K562 (cell line): ENCODE data around the gene CATSPER4. TPM values are rescaled to one million over a fixed set of nuclear protein-coding genes. Genes with fewer than 3 reads are reported as not detected.

Source experiments
- ATAC-seq: fragments of 200-7000 bp; cut with Tn5 transposase; 3 replicates; pipeline ENCODE4 v1.9.1; 2020; ENCODE audit warnings: moderate library complexity
- BruUV-seq: library from RNA; stranded (reverse); fragments of 400-500 nt; replicated peaks from 2 replicates; lab custom pipeline; 2021; lab: Mats Ljungman, UMichigan
- CTCF ChIA-PET: fragments of 300-600 bp; formaldehyde crosslinking; extraction: SDS; loops from one replicate; lab custom pipeline; 2021; ENCODE audit warnings: low intra/inter-chr PET ratio; lab: Yijun Ruan, JAX
- POLR2A ChIA-PET: fragments of 300-600, 350-650 bp; sonication (Branson Sonifier 250); formaldehyde crosslinking; extraction: SDS; loops from one replicate; lab custom pipeline; 2021; ENCODE audit warnings: antibody characterized with exemption, inconsistent platforms; lab: Yijun Ruan, JAX
- DNase-seq, 4 experiments: peaks; one replicate each; pipeline versions ENCODE4 v3.0.0 to v3.0.0-alpha.2; 2011 to 2018; ENCODE audit warnings: low spot score in 3 of 4, mixed read lengths in 3 of 4; ENCODE audit errors: extremely low read depth in 1 of 4
- FAIRE-seq: peaks from 2 replicates; lab custom pipeline; 2011; peaks lifted over from hg19 to GRCh38; lab: Jason Lieb, UNC
- H2AFZ ChIP-seq: 2 replicates; pipeline ENCODE4 v1.6.0; 2011; ENCODE audit warnings: low read depth, low read length, control low read depth, inconsistent platforms
- H3K27ac ChIP-seq: fragments of 200-600 bp; 3 replicates; pipeline ENCODE4 v1.8.0; 2011; ENCODE audit warnings: low read depth, mild to moderate bottlenecking, control low read depth, inconsistent platforms, low read length, moderate library complexity, mixed read lengths; ENCODE audit errors: extremely low read depth
- H3K27me3 ChIP-seq, 2 experiments: fragments of 300-600 bp in 1 of 2; 2 replicates in 1 of 2; 3 replicates in 1 of 2; pipeline versions ENCODE4 v1.6.0 to v1.8.0; 2011; ENCODE audit warnings: inconsistent platforms in 2 of 2, low read length in 2 of 2, mild to moderate bottlenecking in 1 of 2, mixed read lengths in 1 of 2, moderate library complexity in 1 of 2; ENCODE audit not compliant: control insufficient read depth in 2 of 2, insufficient read depth in 2 of 2
- H3K36me3 ChIP-seq: fragments of 300-600 bp; 3 replicates; pipeline ENCODE4 v1.8.0; 2011; ENCODE audit warnings: mild to moderate bottlenecking, low read length, inconsistent platforms; ENCODE audit not compliant: control insufficient read depth, insufficient read depth
- H3K4me1 ChIP-seq, 2 experiments: fragments of 200-600 bp in 1 of 2; replicated peaks in 1 of 2; 2 replicates in 1 of 2; 3 replicates in 1 of 2; pipeline versions ENCODE4 v1.5.1 to v1.8.0; 2011; ENCODE audit warnings: inconsistent platforms in 2 of 2, low read length in 2 of 2, mild to moderate bottlenecking in 1 of 2, mixed read lengths in 1 of 2, moderate library complexity in 1 of 2; ENCODE audit not compliant: control insufficient read depth in 2 of 2, insufficient read depth in 2 of 2
- H3K4me2 ChIP-seq: 2 replicates; pipeline ENCODE4 v1.6.1; 2011; ENCODE audit warnings: low read length, control low read depth, inconsistent platforms, mixed read lengths; ENCODE audit not compliant: insufficient read depth
- H3K4me3 ChIP-seq: fragments of 200-600 bp; sonication (generic), shearing (Covaris generic); 2 replicates; pipeline ENCODE4 v1.5.1; 2016; ENCODE audit warnings: control low read depth, inconsistent platforms
- H3K79me2 ChIP-seq: fragments of 200-600 bp; 3 replicates; pipeline ENCODE4 v1.8.0; 2011; ENCODE audit warnings: low read length, inconsistent platforms; ENCODE audit not compliant: control insufficient read depth, insufficient read depth
- H3K9ac ChIP-seq, 2 experiments: 2 replicates each; pipeline versions ENCODE4 v1.6.0 to v1.6.1; 2011; ENCODE audit warnings: low read depth in 2 of 2, low read length in 2 of 2, control low read depth in 1 of 2, inconsistent platforms in 1 of 2, mild to moderate bottlenecking in 1 of 2, mixed read lengths in 1 of 2; ENCODE audit not compliant: insufficient read depth in 1 of 2
- H3K9me1 ChIP-seq: one replicate; pipeline ENCODE4 v1.6.0; 2011; ENCODE audit warnings: inconsistent platforms, mild to moderate bottlenecking, low read length, moderate library complexity; ENCODE audit not compliant: control insufficient read depth, insufficient read depth
- H3K9me3 ChIP-seq: replicated peaks from 2 replicates; pipeline ENCODE4 v1.5.1; 2011; ENCODE audit warnings: low read depth, low read length, inconsistent platforms; ENCODE audit not compliant: control insufficient read depth, insufficient read depth
- H4K20me1 ChIP-seq: replicated peaks from 2 replicates; pipeline ENCODE4 v1.6.1; 2011; ENCODE audit warnings: low read length, inconsistent platforms, mixed read lengths; ENCODE audit not compliant: control insufficient read depth, insufficient read depth
- BHLHE40 ChIP-seq: IDR thresholded peaks from 2 replicates; pipeline ENCODE4 v1.6.1; 2011; ENCODE audit warnings: low read length, improper control_type of control experiment
- CHD1 ChIP-seq: fragments of 200-600 bp; sonication (generic); IDR thresholded peaks from one replicate; pipeline ENCODE4 v1.6.1; 2012; ENCODE audit warnings: mild to moderate bottlenecking, moderate library complexity, low read length, inconsistent platforms
- DPF2 ChIP-seq: fragments of 450-650 bp; IDR thresholded peaks from 2 replicates; pipeline ENCODE4 v1.6.1; 2016
- ESRRA ChIP-seq: fragments of 450-650 bp; IDR thresholded peaks from 2 replicates; pipeline ENCODE4 v1.6.1; 2014; ENCODE audit warnings: low read depth, mild to moderate bottlenecking, moderate library complexity, borderline replicate concordance
- HNRNPK ChIP-seq: fragments of 200-400 bp; formaldehyde crosslinking; IDR thresholded peaks from one replicate; pipeline ENCODE4 v1.6.1; 2018; ENCODE audit warnings: mild to moderate bottlenecking, low read depth, low read length; ENCODE audit not compliant: poor library complexity, severe bottlenecking
- IFI16 ChIP-seq: fragments of 250-450 bp; sonication (Bioruptor Pico); IDR thresholded peaks from 2 replicates; pipeline ENCODE4 v2.1.2; 2022; ENCODE audit warnings: mild to moderate bottlenecking, inconsistent platforms
- PHB2 ChIP-seq: fragments of 450-650 bp; IDR thresholded peaks from 2 replicates; pipeline ENCODE4 v1.6.1; 2017; ENCODE audit warnings: low read depth
- POLR3G ChIP-seq: IDR thresholded peaks from 2 replicates; pipeline ENCODE4 v1.6.1; 2011; ENCODE audit not compliant: insufficient read length, insufficient replicate concordance; ENCODE audit errors: extremely low read depth
- SMAD3 ChIP-seq: fragments of 450-650 bp; formaldehyde crosslinking; conservative IDR thresholded peaks from 2 replicates; pipeline ENCODE4 v1.4.0; 2020; ENCODE audit warnings: mild to moderate bottlenecking
- SREBF1 ChIP-seq: fragments of 150-350 bp; IDR thresholded peaks from 2 replicates; pipeline ENCODE4 v1.6.1; 2014; ENCODE audit warnings: antibody characterized with exemption, low read depth, low read length, borderline replicate concordance
- TBL1XR1 ChIP-seq, 2 experiments: IDR thresholded peaks; 2 replicates each; pipeline ENCODE4 v1.6.1; 2012; ENCODE audit warnings: improper control_type of control experiment in 2 of 2, low read length in 2 of 2, mild to moderate bottlenecking in 1 of 2
- WGBS: fragments of 100-300 bp; shearing (Covaris generic); methylation state at CpG from one replicate; pipeline ENCODE4 v1.1.6; 2016; ENCODE audit warnings: low coverage, mixed read lengths; ENCODE audit not compliant: insufficient coverage; ENCODE audit errors: missing lambda C conversion rate; 5-methylcytosine and 5-hydroxymethylcytosine counted together
- in situ Hi-C: fragments of 300-500 bp; cut with MboI; formaldehyde crosslinking; loops from 4 replicates; pipeline ENCODE4 v1.15.0; 2018; ENCODE audit warnings: inconsistent platforms, mixed read lengths
- intact Hi-C: fragments of 100-400 bp; cut with micrococcal nuclease; formaldehyde crosslinking; loops from 2 replicates; pipeline ENCODE4 v1.14.2; 2022
- polyA plus RNA-seq, 8 experiments: library from polyadenylated mRNA; depleted of rRNA in 4 of 8; stranded (reverse) in 5 of 8; unstranded in 3 of 8; fragments of >200 nt; fragmentation: Nextera tagmentation in 2 of 8; fragmentation: Illumina TruSeq in 1 of 8; extraction: Ambion mirVana in 2 of 8; extraction: Trizol in 1 of 8; gene quantifications; 2 replicates each; pipeline versions ENCODE4 v1.2.1 to v1.2.3, GENCODE V29; 2011 to 2014; ENCODE audit warnings: inconsistent platforms in 1 of 8, missing spikeins in 1 of 8
- total RNA-seq, 7 experiments: library from RNA; depleted of rRNA in 6 of 7; stranded (reverse); fragments of >200 nt in 6 of 7; fragmentation: Illumina TruSeq in 2 of 7; extraction: Trizol in 2 of 7; gene quantifications; 2 replicates each; pipeline versions ENCODE4 v1.2.1 to v1.2.3, GENCODE V29; 2011 to 2021; ENCODE audit warnings: low replicate concordance in 1 of 7
- TF ChIP-seq, protein P1 (sequence below), 3 experiments: fragments of 200-800 bp in 1 of 3; fragments of 250-450 bp in 1 of 3; fragments of 450-650 bp in 1 of 3; sonication (Bioruptor Pico) in 1 of 3; sonication (Bioruptor generic) in 1 of 3; formaldehyde crosslinking in 1 of 3; IDR thresholded peaks; 2 replicates each; pipeline versions ENCODE4 v1.6.1 to v1.8.0; 2016 to 2022; ENCODE audit warnings: mild to moderate bottlenecking in 2 of 3, missing genetic modification characterization in 2 of 3, missing compliant biosample characterization in 1 of 3, moderate library complexity in 1 of 3
- TF ChIP-seq, protein P2 (sequence below): fragments of 250-450 bp; sonication (Bioruptor Pico); IDR thresholded peaks from 2 replicates; pipeline ENCODE4 v1.8.0; 2021; ENCODE audit warnings: moderate library complexity, mild to moderate bottlenecking, inconsistent platforms
- TF ChIP-seq, protein P3 (sequence below), 2 experiments: fragments of 150-350 bp in 1 of 2; IDR thresholded peaks; 2 replicates each; pipeline ENCODE4 v1.6.1; 2012 to 2016; ENCODE audit warnings: low read depth in 2 of 2, low read length in 2 of 2, mild to moderate bottlenecking in 1 of 2, moderate library complexity in 1 of 2

The CATSPER4 gene
- total and polyA plus RNA-seq, 9 of the 15 experiments (the other 6 are each of a cell fraction or from before 2014, with no cell fraction given), result 0.04 to 0.13 TPM; not detected in 7

DNA sequence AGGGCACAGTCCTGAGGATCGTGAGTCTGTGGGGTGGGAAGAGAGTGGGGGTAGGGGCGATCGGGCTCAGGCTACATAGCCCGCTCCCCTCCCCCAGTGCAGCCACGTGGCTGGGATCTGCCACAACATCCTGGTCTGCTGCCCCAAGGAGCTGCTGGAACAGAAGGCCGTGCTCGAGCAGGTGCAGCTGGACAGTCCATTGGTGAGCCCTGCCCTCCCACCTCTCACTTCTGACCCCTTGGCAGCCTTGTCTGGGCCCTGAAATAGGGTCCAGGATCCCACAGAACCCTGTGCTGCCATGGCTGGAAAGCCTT is 8.1 kb upstream of the CATSPER4 start:
- no peaks in the 10 kb centered on the region for H3K9me1 ChIP-seq
- no peak overlapping the region for H2AFZ ChIP-seq
- H3K27me3 ChIP-seq, result no peaks in the 10 kb centered on the region
- H3K79me2 ChIP-seq, result no peaks in the 10 kb centered on the region
- no peak overlapping the region for H3K4me2 ChIP-seq
- BruUV-seq, result no TSS peak
- no peaks in the 10 kb centered on the region for H3K9me3 ChIP-seq
- CTCF ChIA-PET, result no interaction called here
- ATAC-seq (no peak), DNase-seq (no peak), FAIRE-seq (no peak)
- in situ Hi-C loops, result no loop called here
- H3K27ac ChIP-seq, result no peak overlapping the region
- peaks cover 17 to 27% of the 10 kb centered on the region in 2 experiments for H3K4me1 ChIP-seq
- H4K20me1 ChIP-seq, result no peaks in the 10 kb centered on the region
- H3K9ac ChIP-seq, result peak overlapping the region in 1 of 2 experiments; percentile 60; a peak in 2 of 4 replicates
- intact Hi-C loops, result no loop called here
- H3K4me3 ChIP-seq, result no peak overlapping the region
- no peaks in the 10 kb centered on the region for H3K36me3 ChIP-seq
- WGBS, result 59% methylated on average over 6 of the region's 7 CpGs
- POLR2A ChIA-PET, result interaction anchor here (0.7 to 1.9 kb wide), 4 partner anchors 8 to 141 kb away, joined by 3 to 7 read pairs (median 4); partner anchors contain the start of gene ZNF593OS
- TF ChIP-seq HNRNPK (no peak), DPF2 (no peak), BHLHE40 (no peak), SREBF1 (no peak), PHB2 (no peak), POLR3G (no peak), CHD1 (no peak), ESRRA (no peak), IFI16 (CRISPR knock-in tag) (no peak), TBL1XR1 (IDR thresholded peaks at IDR 0.05; ENCODE audit: low read length in 2 of 2) (no peak), SMAD3 (CRISPR knock-in tag) (no peak)
- TF ChIP-seq, protein P1, sequence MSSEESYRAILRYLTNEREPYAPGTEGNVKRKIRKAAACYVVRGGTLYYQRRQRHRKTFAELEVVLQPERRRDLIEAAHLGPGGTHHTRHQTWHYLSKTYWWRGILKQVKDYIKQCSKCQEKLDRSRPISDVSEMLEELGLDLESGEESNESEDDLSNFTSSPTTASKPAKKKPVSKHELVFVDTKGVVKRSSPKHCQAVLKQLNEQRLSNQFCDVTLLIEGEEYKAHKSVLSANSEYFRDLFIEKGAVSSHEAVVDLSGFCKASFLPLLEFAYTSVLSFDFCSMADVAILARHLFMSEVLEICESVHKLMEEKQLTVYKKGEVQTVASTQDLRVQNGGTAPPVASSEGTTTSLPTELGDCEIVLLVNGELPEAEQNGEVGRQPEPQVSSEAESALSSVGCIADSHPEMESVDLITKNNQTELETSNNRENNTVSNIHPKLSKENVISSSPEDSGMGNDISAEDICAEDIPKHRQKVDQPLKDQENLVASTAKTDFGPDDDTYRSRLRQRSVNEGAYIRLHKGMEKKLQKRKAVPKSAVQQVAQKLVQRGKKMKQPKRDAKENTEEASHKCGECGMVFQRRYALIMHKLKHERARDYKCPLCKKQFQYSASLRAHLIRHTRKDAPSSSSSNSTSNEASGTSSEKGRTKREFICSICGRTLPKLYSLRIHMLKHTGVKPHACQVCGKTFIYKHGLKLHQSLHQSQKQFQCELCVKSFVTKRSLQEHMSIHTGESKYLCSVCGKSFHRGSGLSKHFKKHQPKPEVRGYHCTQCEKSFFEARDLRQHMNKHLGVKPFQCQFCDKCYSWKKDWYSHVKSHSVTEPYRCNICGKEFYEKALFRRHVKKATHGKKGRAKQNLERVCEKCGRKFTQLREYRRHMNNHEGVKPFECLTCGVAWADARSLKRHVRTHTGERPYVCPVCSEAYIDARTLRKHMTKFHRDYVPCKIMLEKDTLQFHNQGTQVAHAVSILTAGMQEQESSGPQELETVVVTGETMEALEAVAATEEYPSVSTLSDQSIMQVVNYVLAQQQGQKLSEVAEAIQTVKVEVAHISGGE (CRISPR knock-in tag; IDR thresholded peaks at IDR 0.05), result no peak
- TF ChIP-seq, protein P2, sequence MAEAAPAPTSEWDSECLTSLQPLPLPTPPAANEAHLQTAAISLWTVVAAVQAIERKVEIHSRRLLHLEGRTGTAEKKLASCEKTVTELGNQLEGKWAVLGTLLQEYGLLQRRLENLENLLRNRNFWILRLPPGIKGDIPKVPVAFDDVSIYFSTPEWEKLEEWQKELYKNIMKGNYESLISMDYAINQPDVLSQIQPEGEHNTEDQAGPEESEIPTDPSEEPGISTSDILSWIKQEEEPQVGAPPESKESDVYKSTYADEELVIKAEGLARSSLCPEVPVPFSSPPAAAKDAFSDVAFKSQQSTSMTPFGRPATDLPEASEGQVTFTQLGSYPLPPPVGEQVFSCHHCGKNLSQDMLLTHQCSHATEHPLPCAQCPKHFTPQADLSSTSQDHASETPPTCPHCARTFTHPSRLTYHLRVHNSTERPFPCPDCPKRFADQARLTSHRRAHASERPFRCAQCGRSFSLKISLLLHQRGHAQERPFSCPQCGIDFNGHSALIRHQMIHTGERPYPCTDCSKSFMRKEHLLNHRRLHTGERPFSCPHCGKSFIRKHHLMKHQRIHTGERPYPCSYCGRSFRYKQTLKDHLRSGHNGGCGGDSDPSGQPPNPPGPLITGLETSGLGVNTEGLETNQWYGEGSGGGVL, result no peak
- TF ChIP-seq, protein P3, sequence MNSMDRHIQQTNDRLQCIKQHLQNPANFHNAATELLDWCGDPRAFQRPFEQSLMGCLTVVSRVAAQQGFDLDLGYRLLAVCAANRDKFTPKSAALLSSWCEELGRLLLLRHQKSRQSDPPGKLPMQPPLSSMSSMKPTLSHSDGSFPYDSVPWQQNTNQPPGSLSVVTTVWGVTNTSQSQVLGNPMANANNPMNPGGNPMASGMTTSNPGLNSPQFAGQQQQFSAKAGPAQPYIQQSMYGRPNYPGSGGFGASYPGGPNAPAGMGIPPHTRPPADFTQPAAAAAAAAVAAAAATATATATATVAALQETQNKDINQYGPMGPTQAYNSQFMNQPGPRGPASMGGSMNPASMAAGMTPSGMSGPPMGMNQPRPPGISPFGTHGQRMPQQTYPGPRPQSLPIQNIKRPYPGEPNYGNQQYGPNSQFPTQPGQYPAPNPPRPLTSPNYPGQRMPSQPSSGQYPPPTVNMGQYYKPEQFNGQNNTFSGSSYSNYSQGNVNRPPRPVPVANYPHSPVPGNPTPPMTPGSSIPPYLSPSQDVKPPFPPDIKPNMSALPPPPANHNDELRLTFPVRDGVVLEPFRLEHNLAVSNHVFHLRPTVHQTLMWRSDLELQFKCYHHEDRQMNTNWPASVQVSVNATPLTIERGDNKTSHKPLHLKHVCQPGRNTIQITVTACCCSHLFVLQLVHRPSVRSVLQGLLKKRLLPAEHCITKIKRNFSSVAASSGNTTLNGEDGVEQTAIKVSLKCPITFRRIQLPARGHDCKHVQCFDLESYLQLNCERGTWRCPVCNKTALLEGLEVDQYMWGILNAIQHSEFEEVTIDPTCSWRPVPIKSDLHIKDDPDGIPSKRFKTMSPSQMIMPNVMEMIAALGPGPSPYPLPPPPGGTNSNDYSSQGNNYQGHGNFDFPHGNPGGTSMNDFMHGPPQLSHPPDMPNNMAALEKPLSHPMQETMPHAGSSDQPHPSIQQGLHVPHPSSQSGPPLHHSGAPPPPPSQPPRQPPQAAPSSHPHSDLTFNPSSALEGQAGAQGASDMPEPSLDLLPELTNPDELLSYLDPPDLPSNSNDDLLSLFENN (IDR thresholded peaks at IDR 0.05; ENCODE audit: low read depth in 2 of 2, low read length in 2 of 2), result no peak
